HPDE6-E6E7 (cell line): ENCODE results near the gene KCNAB1.
"Not testable (repeated sequence)": the region's sequence is repeated elsewhere in the genome, so short reads cannot be mapped to it uniquely, and the experiment has no call there.

Experiments used
- DNase-seq: peaks from one replicate; pipeline ENCODE4 v3.0.0; 2011; ENCODE audit warnings: missing footprints; ENCODE audit errors: extremely low spot score

KCNAB1 gene

GRCh38 chr3:156137397-156137796 is 17.0 kb downstream of the KCNAB1 start:
- DNase-seq = not testable (repeated sequence)

DNA sequence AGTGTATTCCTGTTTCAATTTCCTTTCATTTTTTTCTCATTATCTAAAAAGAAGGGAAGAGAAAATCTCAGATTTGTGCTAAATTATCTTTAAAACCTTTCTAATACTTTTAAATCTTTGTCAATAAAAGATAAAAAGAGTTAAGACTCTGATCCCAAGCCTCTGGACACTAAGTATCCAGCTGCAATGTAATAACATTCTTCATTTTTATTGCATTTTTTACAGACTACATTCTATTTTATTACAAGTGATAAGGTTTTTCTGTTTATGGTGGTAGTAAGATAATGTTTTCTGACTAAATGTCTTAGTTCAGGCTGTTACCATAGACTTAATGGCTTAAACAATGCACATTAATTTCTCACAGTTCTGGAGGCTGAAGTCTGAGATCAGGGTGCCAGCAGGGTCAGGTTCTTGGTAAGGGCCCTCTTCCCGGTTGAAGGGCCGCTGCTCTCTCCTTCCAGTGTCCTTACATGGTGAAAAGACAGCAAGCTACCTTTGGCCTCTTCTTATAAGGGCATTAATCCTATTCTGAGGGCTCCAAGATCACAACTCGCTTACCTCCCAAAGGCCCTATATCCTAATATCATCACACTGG is 19.7 kb downstream of the KCNAB1 start:
- DNase-seq = no peak

DNA sequence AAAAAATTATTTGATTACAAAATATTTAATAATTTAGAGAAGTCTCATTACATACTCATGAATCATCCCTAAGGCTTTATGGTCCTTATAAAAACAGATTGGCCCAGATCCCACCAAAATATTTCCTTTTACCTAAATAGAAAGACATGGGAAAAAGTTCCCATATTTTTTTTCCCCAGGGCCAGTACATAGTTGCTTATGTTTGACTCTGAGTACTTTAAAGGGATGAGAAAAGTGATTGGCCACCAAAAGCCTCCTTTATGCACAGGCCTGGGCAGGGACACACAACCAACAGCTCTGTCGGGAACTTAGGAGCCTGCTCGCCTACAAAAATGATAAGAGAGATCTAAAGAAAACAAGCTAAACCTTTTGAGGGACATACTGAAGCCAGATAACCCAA is 22.3 kb downstream of the KCNAB1 start:
- DNase-seq = no peak

GRCh38 chr3:156143136-156143535 is 22.8 kb downstream of the KCNAB1 start:
- DNase-seq = no peak

- DNase-seq = no peak
Measured at GRCh38 chr3:156144060-156144459, 23.7 kb downstream of the KCNAB1 start.

DNA sequence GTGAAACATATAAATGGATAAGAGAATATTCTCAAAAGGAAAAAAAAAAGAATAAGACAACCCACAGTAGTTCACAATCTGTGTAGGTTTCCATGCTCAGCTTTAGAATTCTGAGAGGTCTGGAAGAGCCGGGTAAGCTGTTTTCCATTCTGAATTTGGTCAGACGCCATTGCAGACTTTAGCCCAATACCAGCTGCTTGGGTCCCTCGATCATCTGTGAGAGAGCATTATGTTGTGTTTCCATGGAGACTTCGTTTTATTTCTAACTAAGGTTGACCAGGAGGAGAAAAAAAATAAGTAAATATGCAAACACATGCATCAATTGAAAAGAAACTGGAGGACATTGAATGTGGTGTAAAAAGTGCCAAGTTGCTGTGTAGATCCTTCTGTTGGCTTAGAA is 25.5 kb downstream of the KCNAB1 start:
- DNase-seq = no peak

GRCh38 chr3:156148345-156148945 is 28.1 kb downstream of the KCNAB1 start:
- DNase-seq = no peak

DNA sequence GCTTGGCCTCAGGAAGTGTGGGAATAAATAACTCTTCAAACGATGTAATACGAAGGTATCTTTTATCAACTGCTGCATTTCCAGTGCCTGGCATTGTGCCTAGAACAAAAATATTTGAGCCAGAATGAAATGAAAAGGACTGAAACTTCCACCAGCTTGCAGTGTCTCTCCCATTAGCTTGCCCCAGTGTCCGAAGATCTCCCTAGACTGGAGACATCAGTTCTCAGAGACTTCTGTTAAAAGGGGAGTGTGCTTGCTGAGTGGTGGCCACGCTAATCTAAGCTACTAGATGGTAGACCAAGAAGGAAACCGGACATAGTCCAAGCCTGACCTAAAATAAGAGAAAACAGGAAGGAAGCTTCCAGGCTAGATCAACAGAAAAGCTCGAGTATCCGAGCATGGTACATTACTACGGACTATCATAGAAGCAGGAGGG is 28.6 kb downstream of the KCNAB1 start:
- DNase-seq = no peak

DNA sequence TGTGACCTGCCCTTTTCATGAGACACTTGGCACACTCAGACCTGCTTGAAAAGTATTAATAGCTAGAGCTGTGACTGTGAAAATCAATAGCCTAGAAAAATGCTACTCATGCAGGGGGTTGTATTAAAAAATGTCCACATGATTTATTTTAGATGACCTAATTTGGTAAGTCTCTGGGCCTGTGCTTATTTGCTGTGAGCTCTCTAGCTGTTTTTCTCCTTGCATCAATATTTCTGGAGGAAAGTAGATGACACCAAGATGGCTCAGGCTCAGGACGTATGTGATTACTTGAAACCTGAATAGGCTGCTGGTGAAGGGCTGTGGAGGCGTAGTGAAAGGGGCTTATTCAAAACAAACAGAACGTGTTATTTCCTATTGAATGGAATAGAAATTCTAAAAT is 29.5 kb downstream of the KCNAB1 start:
- DNase-seq = no peak

GRCh38 chr3:156150434-156151066 is 30.2 kb downstream of the KCNAB1 start:
- peak; percentile 28 for DNase-seq

DNA sequence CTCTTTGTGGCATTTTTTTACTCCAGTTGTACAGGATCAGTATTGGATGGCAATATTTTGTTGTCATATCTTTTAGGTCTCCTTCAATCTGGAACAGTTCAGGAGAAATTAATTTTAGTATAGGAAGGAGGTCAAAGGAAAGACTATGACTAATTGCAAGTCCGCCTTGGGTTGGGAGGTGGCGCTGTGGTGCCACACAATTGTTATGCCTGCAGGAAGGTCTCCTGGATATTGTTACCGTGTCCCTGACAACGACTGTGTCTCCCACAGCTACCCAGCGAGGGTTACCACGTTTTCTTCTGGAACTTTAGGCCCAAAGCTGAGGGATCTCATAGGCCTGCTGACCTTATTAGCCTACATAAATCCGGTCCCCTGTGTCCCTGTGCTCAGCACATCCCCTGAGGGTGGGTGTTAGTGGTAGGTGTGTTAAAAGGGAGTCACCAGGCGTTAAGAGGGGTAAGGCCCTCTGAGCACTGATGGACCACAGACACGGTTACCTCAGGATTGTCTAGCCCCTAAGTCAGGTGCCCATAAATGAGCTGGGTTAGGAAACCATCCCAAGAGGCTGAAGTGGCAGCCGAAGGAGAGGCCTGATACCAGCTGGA is 31.5 kb downstream of the KCNAB1 start:
- DNase-seq = peak; percentile 50

- no peak for DNase-seq
Measured at GRCh38 chr3:156158656-156159295, 38.4 kb downstream of the KCNAB1 start.

DNA sequence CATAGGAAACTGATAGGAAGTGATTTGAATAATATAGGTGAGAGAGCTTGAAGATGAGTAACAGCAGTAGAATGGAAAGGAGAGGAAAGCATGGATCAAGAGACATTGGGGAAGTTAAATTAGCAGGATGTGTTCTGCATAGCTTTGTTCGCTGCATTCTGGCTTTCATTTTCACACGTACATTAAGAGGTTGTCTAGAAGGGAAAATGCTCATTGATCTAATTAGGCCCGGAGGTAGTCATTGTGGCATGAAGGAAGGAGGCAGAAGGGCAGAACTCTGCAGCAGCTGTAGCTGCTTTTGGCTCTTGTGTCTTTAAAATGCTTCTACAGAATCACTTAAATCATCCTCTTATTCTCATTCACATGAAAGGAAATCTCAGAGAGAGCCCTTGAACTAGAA is 40.3 kb downstream of the KCNAB1 start:
- no peak for DNase-seq

DNA sequence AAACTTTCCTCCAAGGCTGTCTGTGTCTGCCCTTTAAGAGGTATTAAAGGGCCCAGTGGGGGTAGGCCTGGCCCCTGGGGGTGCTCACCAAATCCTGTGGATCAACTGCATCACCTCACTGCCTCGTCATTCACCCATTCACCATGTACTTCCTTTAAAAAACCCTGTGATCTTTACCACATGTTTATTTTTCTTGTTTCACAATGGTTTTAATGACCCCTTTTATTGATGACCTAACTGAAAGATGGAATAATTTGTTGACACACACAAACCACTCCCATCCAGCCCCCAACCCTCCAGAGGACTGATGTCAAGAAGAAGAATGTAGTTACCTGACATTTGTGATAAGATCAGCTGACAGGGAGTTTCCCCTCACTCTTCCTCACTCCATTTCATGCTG is 40.8 kb downstream of the KCNAB1 start:
- no peak for DNase-seq

GRCh38 chr3:156163848-156164247 is 43.5 kb downstream of the KCNAB1 start:
- no peak for DNase-seq

DNA sequence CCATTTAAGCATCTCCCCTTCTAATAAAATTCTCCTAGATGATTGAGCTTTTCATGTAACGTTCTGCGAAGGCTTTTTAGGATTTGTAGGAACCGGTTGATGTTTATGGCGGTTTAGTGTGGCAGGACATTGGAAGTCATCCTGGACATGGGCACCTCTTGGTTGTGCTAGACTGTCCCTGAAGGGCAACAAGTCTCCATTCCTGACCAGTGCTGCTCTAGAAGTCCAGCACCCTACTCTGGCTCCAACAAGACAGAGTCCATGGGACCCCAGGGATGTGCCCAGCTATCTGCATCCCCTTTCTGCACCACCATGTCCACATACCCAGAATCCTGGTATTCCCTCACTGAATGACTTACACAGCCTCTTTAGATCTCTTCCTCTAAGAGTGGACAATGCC is 46.4 kb downstream of the KCNAB1 start:
- no peak for DNase-seq

DNA sequence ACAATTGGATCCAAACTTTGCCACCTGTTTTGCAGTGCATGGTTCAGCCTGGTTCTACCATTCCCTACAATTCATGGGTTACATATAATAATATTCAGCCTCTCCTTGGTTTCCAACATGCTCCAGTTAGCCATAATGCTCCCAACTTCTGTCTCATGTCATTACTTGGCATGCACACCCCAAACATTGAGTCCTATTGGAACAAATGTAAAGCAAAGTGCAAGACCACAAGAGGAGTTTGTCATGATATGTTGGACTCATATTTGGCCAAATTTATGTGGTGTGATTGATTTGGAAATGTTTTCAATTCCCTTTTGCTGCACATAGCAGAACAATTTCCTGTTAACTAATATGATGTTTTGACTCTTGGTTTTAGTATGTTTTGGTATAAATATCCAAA is 50.2 kb downstream of the KCNAB1 start:
- no peak for DNase-seq

DNA sequence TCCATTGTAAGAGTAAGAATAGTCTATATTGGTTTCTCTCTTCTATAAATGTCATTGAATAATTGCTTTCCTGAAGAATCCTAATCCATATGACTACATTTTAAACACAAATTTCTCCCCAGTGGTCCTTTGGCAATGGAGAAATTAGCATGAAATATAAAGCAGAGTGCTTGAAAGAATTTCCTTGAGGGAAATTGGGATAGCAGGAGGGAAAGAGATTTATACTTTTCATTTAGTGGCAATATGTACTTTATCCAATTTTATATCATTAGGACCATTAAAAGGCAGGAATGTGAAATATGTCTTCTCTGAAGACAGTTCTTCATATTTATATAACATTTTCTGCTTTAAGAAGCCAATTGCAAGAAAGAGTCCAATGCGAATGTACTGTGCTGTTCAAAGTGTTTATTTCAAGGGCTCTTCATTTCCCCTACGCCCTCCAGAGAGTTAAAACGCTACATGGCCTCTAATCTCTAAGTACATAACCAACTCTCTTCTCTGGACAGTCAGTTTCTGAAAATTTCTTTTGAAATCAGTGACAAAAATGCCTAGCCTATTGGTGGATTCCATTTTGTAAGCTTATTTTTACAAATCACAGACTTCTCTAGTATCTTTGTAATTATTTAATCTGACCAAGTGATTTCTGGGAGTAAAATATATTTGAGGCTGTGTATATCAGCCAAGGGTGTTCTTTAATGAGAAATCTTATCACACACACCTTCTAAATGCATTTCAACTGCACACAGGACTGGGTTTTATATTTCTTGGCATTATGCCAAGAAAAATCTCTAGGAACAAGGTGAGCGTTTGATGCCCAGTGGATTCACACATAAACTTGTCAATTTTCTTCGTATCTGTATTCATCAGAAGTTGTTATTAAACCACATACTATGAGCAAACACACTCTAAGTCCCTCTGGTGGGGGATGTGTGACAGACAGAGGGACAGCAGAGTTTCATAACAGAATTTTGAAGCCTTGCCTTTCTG is 51.2 kb downstream of the KCNAB1 start:
- no peak for DNase-seq

DNA sequence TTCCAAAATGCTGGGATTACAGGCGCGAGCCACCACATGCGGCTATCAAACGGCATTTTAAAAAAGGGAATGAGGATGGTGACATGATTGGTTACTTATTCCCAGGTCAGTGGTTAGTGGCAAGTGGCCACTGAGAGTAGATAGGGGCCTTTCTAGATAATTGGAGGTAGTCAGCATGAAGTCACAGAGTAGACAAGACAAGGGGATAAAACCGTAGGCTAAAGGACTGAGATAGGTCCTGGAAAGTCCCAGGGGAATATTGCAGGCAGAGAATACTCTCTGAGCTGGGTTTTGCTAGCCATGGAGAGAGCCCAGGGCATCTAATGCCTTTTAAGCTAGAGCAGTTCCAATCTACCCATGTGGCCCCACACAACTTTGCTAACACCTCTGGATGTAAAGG is 52.2 kb downstream of the KCNAB1 start:
- DNase-seq = no peak

- DNase-seq = peak; percentile 15
Measured at GRCh38 chr3:156174229-156174847, 54.0 kb downstream of the KCNAB1 start.

- no peak for DNase-seq
Measured at GRCh38 chr3:156175570-156175969, 55.2 kb downstream of the KCNAB1 start.
